ENCODE measurements around the gene FCHSD2.
A peak's percentile ranks its signal among the peaks of the same experiment; 100 is the strongest.
"Not testable (repeated sequence)": the region's sequence is repeated elsewhere in the genome, so short reads cannot be mapped to it uniquely, and the experiment has no call there.

FCHSD2 gene

GRCh38 chr11:72816404-72816990 lies 325.6 kb downstream of the FCHSD2 start:
- no peaks in the 10 kb centered on the region for H3K27me3 ChIP-seq (ENCODE audit: control insufficient read depth, insufficient read depth, low read length)
- H3K9ac ChIP-seq (ENCODE audit: low read length) = no peak overlapping the region
- peaks cover 35% of the 10 kb centered on the region for H3K4me1 ChIP-seq (ENCODE audit: control insufficient read depth, insufficient read depth, low read length)
- H3K9me3 ChIP-seq (ENCODE audit: control insufficient read depth, low read length) = no peaks in the 10 kb centered on the region
- H3K36me3 ChIP-seq (ENCODE audit: control insufficient read depth, insufficient read depth, low read length) = peaks cover 6% of the 10 kb centered on the region
- H3K4me3 ChIP-seq (ENCODE audit: low read length) = no peak overlapping the region

GRCh38 chr11:72815110-72815618 lies 327.0 kb downstream of the FCHSD2 start:
- Histone ChIP-seq H3K4me1 (ENCODE audit: control insufficient read depth, insufficient read depth, low read length) (peaks cover 25% of the 10 kb centered on the region), H3K27me3 (ENCODE audit: control insufficient read depth, insufficient read depth, low read length) (no peaks in the 10 kb centered on the region), H3K9ac (ENCODE audit: low read length) (peak overlapping the region; percentile 75), H3K36me3 (ENCODE audit: control insufficient read depth, insufficient read depth, low read length) (peaks cover 6% of the 10 kb centered on the region), H3K4me3 (ENCODE audit: low read length) (peak overlapping the region; percentile 79), H3K9me3 (ENCODE audit: control insufficient read depth, low read length) (no peaks in the 10 kb centered on the region)

- H3K36me3 ChIP-seq (ENCODE audit: control insufficient read depth, insufficient read depth, low read length) = peaks cover 6% of the 10 kb centered on the region
- no peaks in the 10 kb centered on the region for H3K27me3 ChIP-seq (ENCODE audit: control insufficient read depth, insufficient read depth, low read length)
- H3K9ac ChIP-seq (ENCODE audit: low read length) = peak within 1 kb of the TSS; percentile 75
- H3K9me3 ChIP-seq (ENCODE audit: control insufficient read depth, low read length) = no peaks in the 10 kb centered on the region
- H3K4me3 ChIP-seq (ENCODE audit: low read length) = peak within 1 kb of the TSS; percentile 79
- H3K4me1 ChIP-seq (ENCODE audit: control insufficient read depth, insufficient read depth, low read length) = peaks cover 25% of the 10 kb centered on the region
Measured at GRCh38 chr11:72814286-72815109, 327.6 kb downstream of the FCHSD2 start, which contains the start of gene ATG16L2. Gene ATG16L2, plus strand, starts transcription at chr11:72814411. Its CDS starts 35 bp downstream, at chr11:72814446.

GRCh38 chr11:72813740-72814285 lies 328.3 kb downstream of the FCHSD2 start:
- H3K4me3 ChIP-seq (ENCODE audit: low read length) = peak overlapping the region; percentile 79
- H3K4me1 ChIP-seq (ENCODE audit: control insufficient read depth, insufficient read depth, low read length) = peaks cover 25% of the 10 kb centered on the region
- H3K9ac ChIP-seq (ENCODE audit: low read length) = peak overlapping the region; percentile 75
- H3K9me3 ChIP-seq (ENCODE audit: control insufficient read depth, low read length) = no peaks in the 10 kb centered on the region
- peaks cover 3% of the 10 kb centered on the region for H3K36me3 ChIP-seq (ENCODE audit: control insufficient read depth, insufficient read depth, low read length)
- no peaks in the 10 kb centered on the region for H3K27me3 ChIP-seq (ENCODE audit: control insufficient read depth, insufficient read depth, low read length)

- Histone ChIP-seq H3K9me3 (ENCODE audit: control insufficient read depth, low read length) (no peaks in the 10 kb centered on the region), H3K4me1 (ENCODE audit: control insufficient read depth, insufficient read depth, low read length) (peaks cover 25% of the 10 kb centered on the region), H3K36me3 (ENCODE audit: control insufficient read depth, insufficient read depth, low read length) (no peaks in the 10 kb centered on the region), H3K27me3 (ENCODE audit: control insufficient read depth, insufficient read depth, low read length) (no peaks in the 10 kb centered on the region), H3K4me3 (ENCODE audit: low read length) (peak overlapping the region; percentile 79), H3K9ac (ENCODE audit: low read length) (peak overlapping the region; percentile 75)
Measured at GRCh38 chr11:72812967-72813739, 329.0 kb downstream of the FCHSD2 start.

GRCh38 chr11:72812604-72812966 lies 329.5 kb downstream of the FCHSD2 start:
- Histone ChIP-seq H3K36me3 (ENCODE audit: control insufficient read depth, insufficient read depth, low read length) (no peaks in the 10 kb centered on the region), H3K4me3 (ENCODE audit: low read length) (peak overlapping the region; percentile 79), H3K9me3 (ENCODE audit: control insufficient read depth, low read length) (no peaks in the 10 kb centered on the region), H3K4me1 (ENCODE audit: control insufficient read depth, insufficient read depth, low read length) (peaks cover 25% of the 10 kb centered on the region), H3K9ac (ENCODE audit: low read length) (peak overlapping the region; percentile 75), H3K27me3 (ENCODE audit: control insufficient read depth, insufficient read depth, low read length) (no peaks in the 10 kb centered on the region)

GRCh38 chr11:72811686-72812085 lies 330.4 kb downstream of the FCHSD2 start:
- H3K36me3 ChIP-seq (ENCODE audit: control insufficient read depth, insufficient read depth, low read length); H3K9ac ChIP-seq (ENCODE audit: low read length); H3K9me3 ChIP-seq (ENCODE audit: control insufficient read depth, low read length); H3K27me3 ChIP-seq (ENCODE audit: control insufficient read depth, insufficient read depth, low read length); H3K4me3 ChIP-seq (ENCODE audit: low read length): not testable (repeated sequence)
- peaks cover 25% of the 10 kb centered on the region for H3K4me1 ChIP-seq (ENCODE audit: control insufficient read depth, insufficient read depth, low read length)

- Histone ChIP-seq H3K36me3 (ENCODE audit: control insufficient read depth, insufficient read depth, low read length) (no peaks in the 10 kb centered on the region), H3K4me1 (ENCODE audit: control insufficient read depth, insufficient read depth, low read length) (peaks cover 10% of the 10 kb centered on the region), H3K9ac (ENCODE audit: low read length) (no peak overlapping the region), H3K4me3 (ENCODE audit: low read length) (no peak overlapping the region), H3K9me3 (ENCODE audit: control insufficient read depth, low read length) (no peaks in the 10 kb centered on the region), H3K27me3 (ENCODE audit: control insufficient read depth, insufficient read depth, low read length) (no peaks in the 10 kb centered on the region)
Measured at GRCh38 chr11:72808331-72808798, 333.8 kb downstream of the FCHSD2 start.

- Histone ChIP-seq H3K4me3 (ENCODE audit: low read length) (no peak overlapping the region), H3K27me3 (ENCODE audit: control insufficient read depth, insufficient read depth, low read length) (no peaks in the 10 kb centered on the region)
Measured at GRCh38 chr11:72807792-72808191, 334.3 kb downstream of the FCHSD2 start.

GRCh38 chr11:72807021-72807693 lies 335.0 kb downstream of the FCHSD2 start:
- Histone ChIP-seq H3K4me1 (ENCODE audit: control insufficient read depth, insufficient read depth, low read length) (no peaks in the 10 kb centered on the region), H3K9me3 (ENCODE audit: control insufficient read depth, low read length) (no peaks in the 10 kb centered on the region), H3K27me3 (ENCODE audit: control insufficient read depth, insufficient read depth, low read length) (no peaks in the 10 kb centered on the region), H3K36me3 (ENCODE audit: control insufficient read depth, insufficient read depth, low read length) (no peaks in the 10 kb centered on the region), H3K4me3 (ENCODE audit: low read length) (no peak overlapping the region), H3K9ac (ENCODE audit: low read length) (no peak overlapping the region)

More at GRCh38 chr11:72807792-72808191, 334.3 kb downstream of the FCHSD2 start:
- H3K9me3 ChIP-seq (ENCODE audit: control insufficient read depth, low read length) = no peaks in the 10 kb centered on the region
- peaks cover 5% of the 10 kb centered on the region for H3K4me1 ChIP-seq (ENCODE audit: control insufficient read depth, insufficient read depth, low read length)
- no peak overlapping the region for H3K9ac ChIP-seq (ENCODE audit: low read length)
- H3K36me3 ChIP-seq (ENCODE audit: control insufficient read depth, insufficient read depth, low read length) = no peaks in the 10 kb centered on the region

GRCh38 chr11:72806378-72806777 lies 335.7 kb downstream of the FCHSD2 start:
- H3K36me3 ChIP-seq (ENCODE audit: control insufficient read depth, insufficient read depth, low read length); H3K27me3 ChIP-seq (ENCODE audit: control insufficient read depth, insufficient read depth, low read length); H3K4me3 ChIP-seq (ENCODE audit: low read length); H3K9ac ChIP-seq (ENCODE audit: low read length); H3K9me3 ChIP-seq (ENCODE audit: control insufficient read depth, low read length); H3K4me1 ChIP-seq (ENCODE audit: control insufficient read depth, insufficient read depth, low read length): not testable (repeated sequence)
